HEK293 (cell line): ENCODE results near the gene UBE2F.

Experiments used
- CTCF ChIA-PET: fragments of 350-600 bp; formaldehyde crosslinking; extraction: SDS; loops from one replicate; lab custom pipeline; 2021; ENCODE audit warnings: antibody characterized with exemption; lab: Yijun Ruan, JAX
- POLR2A ChIA-PET: fragments of 300-600 bp; formaldehyde crosslinking; extraction: SDS; loops from one replicate; lab custom pipeline; 2020; ENCODE audit warnings: antibody characterized with exemption, inconsistent platforms; lab: Yijun Ruan, JAX
- H3K27ac ChIP-seq: fragments of 200-500 bp; sonication (Bioruptor generic); 2 replicates; pipeline ENCODE4 v1.5.1; 2014; ENCODE audit warnings: low read depth, low read length, control low read depth, inconsistent platforms; ENCODE audit errors: extremely low read depth
- H3K36me3 ChIP-seq, 2 experiments: fragments of 200-500 bp in 1 of 2; sonication (Bioruptor generic) in 1 of 2; 1 replicate in 1 of 2; 2 replicates in 1 of 2; pipeline ENCODE4 v1.5.1; 2014 to 2017; ENCODE audit warnings: inconsistent platforms in 2 of 2, low read length in 2 of 2; ENCODE audit not compliant: control insufficient read depth in 2 of 2, insufficient read depth in 1 of 2
- H3K4me1 ChIP-seq: fragments of 200-500 bp; sonication (Bioruptor generic); 2 replicates; pipeline ENCODE4 v1.5.1; 2014; ENCODE audit warnings: mild to moderate bottlenecking, low read length, inconsistent platforms; ENCODE audit not compliant: control insufficient read depth, insufficient read depth
- H3K4me3 ChIP-seq: 2 replicates; pipeline ENCODE4 v1.5.1; 2011; ENCODE audit warnings: low read depth, mild to moderate bottlenecking, control low read depth, low read length, moderate library complexity
- H3K9me3 ChIP-seq: fragments of 200-500 bp; sonication (Bioruptor generic); 2 replicates; pipeline ENCODE4 v1.5.1; 2014; ENCODE audit warnings: low read depth, low read length, inconsistent platforms; ENCODE audit not compliant: control insufficient read depth, insufficient read depth
- BCL11A ChIP-seq: fragments of 450-650 bp; formaldehyde crosslinking; IDR thresholded peaks from 2 replicates; pipeline ENCODE4 v1.5.1; 2016; ENCODE audit warnings: low read depth, missing biosample characterization, missing genetic modification characterization
- IKZF3 ChIP-seq: fragments of 450-650 bp; IDR thresholded peaks from 2 replicates; pipeline ENCODE4 v1.5.0; 2018; ENCODE audit warnings: missing biosample characterization, mild to moderate bottlenecking, missing genetic modification characterization, moderate library complexity
- KLF8 ChIP-seq: fragments of 450-650 bp; formaldehyde crosslinking; IDR thresholded peaks from 2 replicates; pipeline ENCODE4 v1.5.1; 2016; ENCODE audit warnings: missing biosample characterization, missing genetic modification characterization
- MEIS1 ChIP-seq: sonication (generic); formaldehyde crosslinking; IDR thresholded peaks from 2 replicates; pipeline ENCODE4 v1.8.1; 2022; ENCODE audit warnings: missing genetic modification reagents, mild to moderate bottlenecking, borderline replicate concordance
- SP2 ChIP-seq: fragments of 450-650 bp; formaldehyde crosslinking; IDR thresholded peaks from 2 replicates; pipeline ENCODE4 v1.5.1; 2016; ENCODE audit warnings: missing biosample characterization, missing genetic modification characterization
- ZBTB21 ChIP-seq: fragments of 450-650 bp; formaldehyde crosslinking; IDR thresholded peaks from 2 replicates; pipeline ENCODE4 v1.5.1; 2017; ENCODE audit warnings: missing biosample characterization, missing genetic modification characterization
- ZFHX2 ChIP-seq: fragments of 450-650 bp; formaldehyde crosslinking; conservative IDR thresholded peaks from 2 replicates; pipeline ENCODE4 v1.5.1; 2016; ENCODE audit warnings: missing biosample characterization, missing genetic modification characterization
- ZFP37 ChIP-seq: fragments of 450-650 bp; formaldehyde crosslinking; IDR thresholded peaks from 2 replicates; pipeline ENCODE4 v1.5.1; 2016; ENCODE audit warnings: missing biosample characterization, missing genetic modification characterization
- ZFP41 ChIP-seq: fragments of 450-650 bp; formaldehyde crosslinking; IDR thresholded peaks from 2 replicates; pipeline ENCODE4 v1.5.1; 2016; ENCODE audit warnings: missing biosample characterization, missing genetic modification characterization, borderline replicate concordance
- ZIC2 ChIP-seq: fragments of 450-650 bp; formaldehyde crosslinking; IDR thresholded peaks from 2 replicates; pipeline ENCODE4 v1.5.1; 2016; ENCODE audit warnings: missing biosample characterization, missing genetic modification characterization
- ZNF19 ChIP-seq: fragments of 450-650 bp; formaldehyde crosslinking; IDR thresholded peaks from 2 replicates; pipeline ENCODE4; 2016; ENCODE audit warnings: missing biosample characterization, missing genetic modification characterization, low read depth
- ZNF23 ChIP-seq: fragments of 450-650 bp; formaldehyde crosslinking; IDR thresholded peaks from 2 replicates; pipeline ENCODE4 v1.5.1; 2016; ENCODE audit warnings: missing biosample characterization, missing genetic modification characterization, borderline replicate concordance
- ZNF24 ChIP-seq: fragments of 450-650 bp; formaldehyde crosslinking; IDR thresholded peaks from 2 replicates; pipeline ENCODE4 v1.5.1; 2016; ENCODE audit warnings: missing biosample characterization, missing genetic modification characterization
- ZNF292 ChIP-seq: fragments of 450-650 bp; formaldehyde crosslinking; IDR thresholded peaks from 2 replicates; pipeline ENCODE4 v1.5.1; 2016; ENCODE audit warnings: low read depth, missing biosample characterization, missing genetic modification characterization, borderline replicate concordance
- ZNF324 ChIP-seq: fragments of 450-650 bp; formaldehyde crosslinking; IDR thresholded peaks from 2 replicates; pipeline ENCODE4 v1.5.1; 2016; ENCODE audit warnings: missing biosample characterization, missing genetic modification characterization
- ZNF426 ChIP-seq: fragments of 450-650 bp; formaldehyde crosslinking; IDR thresholded peaks from 2 replicates; pipeline ENCODE4 v1.5.1; 2017; ENCODE audit warnings: missing biosample characterization, missing genetic modification characterization, mild to moderate bottlenecking, inconsistent platforms, moderate library complexity
- ZNF501 ChIP-seq: fragments of 450-650 bp; formaldehyde crosslinking; IDR thresholded peaks from 2 replicates; pipeline ENCODE4 v1.5.1; 2016; ENCODE audit warnings: missing biosample characterization, missing genetic modification characterization
- ZNF530 ChIP-seq: fragments of 450-650 bp; formaldehyde crosslinking; IDR thresholded peaks from 2 replicates; pipeline ENCODE4 v1.5.1; 2016; ENCODE audit warnings: low read depth, missing biosample characterization, missing genetic modification characterization
- ZNF629 ChIP-seq: fragments of 450-650 bp; formaldehyde crosslinking; IDR thresholded peaks from 2 replicates; pipeline ENCODE4 v1.5.1; 2017; ENCODE audit warnings: missing biosample characterization, missing genetic modification characterization
- ZNF654 ChIP-seq: fragments of 450-650 bp; formaldehyde crosslinking; IDR thresholded peaks from 2 replicates; pipeline ENCODE4 v1.5.1; 2016; ENCODE audit warnings: low read depth, missing biosample characterization, missing genetic modification characterization
- ZNF670 ChIP-seq: fragments of 450-650 bp; formaldehyde crosslinking; IDR thresholded peaks from 2 replicates; pipeline ENCODE4 v1.5.1; 2016; ENCODE audit warnings: missing biosample characterization, missing genetic modification characterization, low read depth
- ZNF776 ChIP-seq: fragments of 450-650 bp; formaldehyde crosslinking; IDR thresholded peaks from 2 replicates; pipeline ENCODE4 v1.5.0; 2017; ENCODE audit warnings: missing biosample characterization, missing genetic modification characterization, borderline replicate concordance
- ZNF785 ChIP-seq: fragments of 450-650 bp; formaldehyde crosslinking; IDR thresholded peaks from 2 replicates; pipeline ENCODE4 v1.5.1; 2016; ENCODE audit warnings: missing biosample characterization, missing genetic modification characterization
- ZNF830 ChIP-seq: fragments of 450-650 bp; IDR thresholded peaks from 2 replicates; pipeline ENCODE4 v1.5.0; 2018; ENCODE audit warnings: missing biosample characterization, missing genetic modification characterization, low read depth, mild to moderate bottlenecking, moderate library complexity
- ZSCAN23 ChIP-seq: fragments of 450-650 bp; formaldehyde crosslinking; IDR thresholded peaks from 2 replicates; pipeline ENCODE4 v1.5.1; 2016; ENCODE audit warnings: missing biosample characterization, missing genetic modification characterization
- TF ChIP-seq, protein P1 (sequence below): fragments of 450-650 bp; formaldehyde crosslinking; conservative IDR thresholded peaks from 2 replicates; pipeline ENCODE4 v1.5.1; 2016; ENCODE audit warnings: low read depth, missing biosample characterization, missing genetic modification characterization
- TF ChIP-seq, protein P2 (sequence below): fragments of 450-650 bp; formaldehyde crosslinking; IDR thresholded peaks from 2 replicates; pipeline ENCODE4 v1.5.1; 2016; ENCODE audit warnings: missing biosample characterization, missing genetic modification characterization
- TF ChIP-seq, protein P3 (sequence below): fragments of 450-650 bp; formaldehyde crosslinking; IDR thresholded peaks from 2 replicates; pipeline ENCODE4 v1.5.1; 2016; ENCODE audit warnings: missing biosample characterization, missing genetic modification characterization
- TF ChIP-seq, protein P4 (sequence below): fragments of 450-650 bp; formaldehyde crosslinking; IDR thresholded peaks from 2 replicates; pipeline ENCODE4 v1.5.1; 2016; ENCODE audit warnings: missing biosample characterization, missing genetic modification characterization

The UBE2F gene

DNA sequence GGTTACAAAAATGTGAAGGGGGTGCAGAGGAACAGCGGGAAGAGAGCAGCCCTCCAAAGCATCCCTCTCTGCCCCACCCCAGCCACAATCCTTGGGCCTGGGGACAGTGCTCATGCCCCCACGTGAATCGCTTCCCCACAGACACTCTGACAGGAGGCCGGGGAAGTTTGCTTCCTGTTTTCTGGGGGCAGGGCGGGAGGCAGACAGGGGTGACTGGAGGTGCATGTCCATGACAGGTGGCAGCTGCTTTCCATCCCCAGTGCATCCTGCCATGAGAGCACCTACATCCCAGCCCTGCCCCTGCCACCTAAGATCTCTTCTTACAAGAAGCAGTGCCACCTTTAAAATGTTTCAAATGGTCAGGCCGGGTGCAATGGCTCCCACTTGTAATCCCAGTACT lies 47.2 kb upstream of the UBE2F start:
- Histone ChIP-seq H3K9me3 (no peaks in the 10 kb centered on the region), H3K4me3 (no peak overlapping the region), H3K36me3 (no peaks in the 10 kb centered on the region), H3K27ac (no peak overlapping the region), H3K4me1 (no peaks in the 10 kb centered on the region)
- ChIA-PET CTCF (interaction anchor here (0.6 kb wide), 1 partner anchor 13 kb away, joined by 4 read pairs; no protein-coding TSS in a partner anchor), POLR2A (no interaction called here)
- TF ChIP-seq ZIC2 (tag by site-specific recombination) (no peak), ZNF24 (tag by site-specific recombination) (no peak), ZFHX2 (no peak), ZFP41 (tag by site-specific recombination) (no peak), ZNF23 (no peak), ZNF292 (no peak), ZFP37 (tag by site-specific recombination) (no peak), ZNF629 (tag by site-specific recombination) (no peak), IKZF3 (no peak), ZNF776 (tag by site-specific recombination) (no peak), KLF8 (tag by site-specific recombination) (no peak), MEIS1 (no peak), SP2 (tag by site-specific recombination) (no peak), ZNF670 (no peak), ZNF530 (tag by site-specific recombination) (no peak), ZNF830 (tag by site-specific recombination) (no peak), ZSCAN23 (tag by site-specific recombination) (no peak)
- TF ChIP-seq, protein P1, sequence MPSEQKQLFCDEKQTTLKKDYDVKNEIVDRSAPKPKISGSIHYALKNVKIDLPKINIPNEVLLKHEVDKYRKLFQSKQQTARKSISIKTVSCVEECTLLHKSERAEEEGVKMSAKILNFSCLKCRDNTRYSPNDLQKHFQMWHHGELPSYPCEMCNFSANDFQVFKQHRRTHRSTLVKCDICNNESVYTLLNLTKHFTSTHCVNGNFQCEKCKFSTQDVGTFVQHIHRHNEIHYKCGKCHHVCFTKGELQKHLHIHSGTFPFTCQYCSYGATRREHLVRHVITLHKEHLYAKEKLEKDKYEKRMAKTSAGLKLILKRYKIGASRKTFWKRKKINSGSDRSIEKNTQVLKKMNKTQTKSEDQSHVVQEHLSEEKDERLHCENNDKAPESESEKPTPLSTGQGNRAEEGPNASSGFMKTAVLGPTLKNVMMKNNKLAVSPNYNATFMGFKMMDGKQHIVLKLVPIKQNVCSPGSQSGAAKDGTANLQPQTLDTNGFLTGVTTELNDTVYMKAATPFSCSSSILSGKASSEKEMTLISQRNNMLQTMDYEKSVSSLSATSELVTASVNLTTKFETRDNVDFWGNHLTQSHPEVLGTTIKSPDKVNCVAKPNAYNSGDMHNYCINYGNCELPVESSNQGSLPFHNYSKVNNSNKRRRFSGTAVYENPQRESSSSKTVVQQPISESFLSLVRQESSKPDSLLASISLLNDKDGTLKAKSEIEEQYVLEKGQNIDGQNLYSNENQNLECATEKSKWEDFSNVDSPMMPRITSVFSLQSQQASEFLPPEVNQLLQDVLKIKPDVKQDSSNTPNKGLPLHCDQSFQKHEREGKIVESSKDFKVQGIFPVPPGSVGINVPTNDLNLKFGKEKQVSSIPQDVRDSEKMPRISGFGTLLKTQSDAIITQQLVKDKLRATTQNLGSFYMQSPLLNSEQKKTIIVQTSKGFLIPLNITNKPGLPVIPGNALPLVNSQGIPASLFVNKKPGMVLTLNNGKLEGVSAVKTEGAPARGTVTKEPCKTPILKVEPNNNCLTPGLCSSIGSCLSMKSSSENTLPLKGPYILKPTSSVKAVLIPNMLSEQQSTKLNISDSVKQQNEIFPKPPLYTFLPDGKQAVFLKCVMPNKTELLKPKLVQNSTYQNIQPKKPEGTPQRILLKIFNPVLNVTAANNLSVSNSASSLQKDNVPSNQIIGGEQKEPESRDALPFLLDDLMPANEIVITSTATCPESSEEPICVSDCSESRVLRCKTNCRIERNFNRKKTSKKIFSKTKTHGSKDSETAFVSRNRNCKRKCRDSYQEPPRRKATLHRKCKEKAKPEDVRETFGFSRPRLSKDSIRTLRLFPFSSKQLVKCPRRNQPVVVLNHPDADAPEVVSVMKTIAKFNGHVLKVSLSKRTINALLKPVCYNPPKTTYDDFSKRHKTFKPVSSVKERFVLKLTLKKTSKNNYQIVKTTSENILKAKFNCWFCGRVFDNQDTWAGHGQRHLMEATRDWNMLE (tag by site-specific recombination) = no peak
- TF ChIP-seq, protein P2, sequence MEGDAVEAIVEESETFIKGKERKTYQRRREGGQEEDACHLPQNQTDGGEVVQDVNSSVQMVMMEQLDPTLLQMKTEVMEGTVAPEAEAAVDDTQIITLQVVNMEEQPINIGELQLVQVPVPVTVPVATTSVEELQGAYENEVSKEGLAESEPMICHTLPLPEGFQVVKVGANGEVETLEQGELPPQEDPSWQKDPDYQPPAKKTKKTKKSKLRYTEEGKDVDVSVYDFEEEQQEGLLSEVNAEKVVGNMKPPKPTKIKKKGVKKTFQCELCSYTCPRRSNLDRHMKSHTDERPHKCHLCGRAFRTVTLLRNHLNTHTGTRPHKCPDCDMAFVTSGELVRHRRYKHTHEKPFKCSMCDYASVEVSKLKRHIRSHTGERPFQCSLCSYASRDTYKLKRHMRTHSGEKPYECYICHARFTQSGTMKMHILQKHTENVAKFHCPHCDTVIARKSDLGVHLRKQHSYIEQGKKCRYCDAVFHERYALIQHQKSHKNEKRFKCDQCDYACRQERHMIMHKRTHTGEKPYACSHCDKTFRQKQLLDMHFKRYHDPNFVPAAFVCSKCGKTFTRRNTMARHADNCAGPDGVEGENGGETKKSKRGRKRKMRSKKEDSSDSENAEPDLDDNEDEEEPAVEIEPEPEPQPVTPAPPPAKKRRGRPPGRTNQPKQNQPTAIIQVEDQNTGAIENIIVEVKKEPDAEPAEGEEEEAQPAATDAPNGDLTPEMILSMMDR (tag by site-specific recombination) = no peak
- TF ChIP-seq, all 188 proteins: peak for 0

DNA sequence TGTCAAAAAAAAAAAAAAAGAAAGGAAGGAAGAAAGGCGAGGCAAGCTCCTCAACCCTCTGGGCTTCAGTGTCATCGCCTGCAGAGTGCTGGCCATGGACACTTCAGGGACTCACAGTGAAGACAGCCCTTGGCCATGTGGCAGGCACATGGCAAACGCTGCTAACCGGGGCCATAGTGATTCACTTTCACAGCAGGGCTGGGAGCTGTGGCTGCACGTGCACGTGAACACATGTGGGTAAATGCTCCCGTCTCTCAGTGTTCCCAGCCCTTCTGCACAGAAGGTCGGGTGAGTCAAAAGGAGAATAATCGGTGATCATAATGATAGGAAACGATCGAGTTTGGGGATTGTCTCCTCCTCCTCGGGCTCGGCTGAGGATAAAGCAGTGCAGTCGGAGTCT lies 46.1 kb upstream of the UBE2F start:
- H3K4me3 ChIP-seq = no peak overlapping the region
- no peak overlapping the region for H3K27ac ChIP-seq
- no peaks in the 10 kb centered on the region for H3K9me3 ChIP-seq
- no peaks in the 10 kb centered on the region for H3K4me1 ChIP-seq
- ChIA-PET CTCF (no interaction called here), POLR2A (no interaction called here)
- no peaks in the 10 kb centered on the region for H3K36me3 ChIP-seq
- TF ChIP-seq ZNF654 (tag by site-specific recombination) = no peak
- TF ChIP-seq, protein P3, sequence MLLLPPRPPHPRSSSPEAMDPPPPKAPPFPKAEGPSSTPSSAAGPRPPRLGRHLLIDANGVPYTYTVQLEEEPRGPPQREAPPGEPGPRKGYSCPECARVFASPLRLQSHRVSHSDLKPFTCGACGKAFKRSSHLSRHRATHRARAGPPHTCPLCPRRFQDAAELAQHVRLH (tag by site-specific recombination) = no peak
- no peak for TF ChIP-seq ZNF785 (tag by site-specific recombination)
- TF ChIP-seq ZFHX2 = no peak
- TF ChIP-seq ZNF19 (tag by site-specific recombination) = no peak
- TF ChIP-seq ZBTB21 = no peak
- TF ChIP-seq BCL11A = no peak
- TF ChIP-seq ZSCAN23 (tag by site-specific recombination) = no peak
- no peak for TF ChIP-seq ZNF426 (tag by site-specific recombination)
- TF ChIP-seq ZNF501 (tag by site-specific recombination) = no peak
- TF ChIP-seq, protein P4, sequence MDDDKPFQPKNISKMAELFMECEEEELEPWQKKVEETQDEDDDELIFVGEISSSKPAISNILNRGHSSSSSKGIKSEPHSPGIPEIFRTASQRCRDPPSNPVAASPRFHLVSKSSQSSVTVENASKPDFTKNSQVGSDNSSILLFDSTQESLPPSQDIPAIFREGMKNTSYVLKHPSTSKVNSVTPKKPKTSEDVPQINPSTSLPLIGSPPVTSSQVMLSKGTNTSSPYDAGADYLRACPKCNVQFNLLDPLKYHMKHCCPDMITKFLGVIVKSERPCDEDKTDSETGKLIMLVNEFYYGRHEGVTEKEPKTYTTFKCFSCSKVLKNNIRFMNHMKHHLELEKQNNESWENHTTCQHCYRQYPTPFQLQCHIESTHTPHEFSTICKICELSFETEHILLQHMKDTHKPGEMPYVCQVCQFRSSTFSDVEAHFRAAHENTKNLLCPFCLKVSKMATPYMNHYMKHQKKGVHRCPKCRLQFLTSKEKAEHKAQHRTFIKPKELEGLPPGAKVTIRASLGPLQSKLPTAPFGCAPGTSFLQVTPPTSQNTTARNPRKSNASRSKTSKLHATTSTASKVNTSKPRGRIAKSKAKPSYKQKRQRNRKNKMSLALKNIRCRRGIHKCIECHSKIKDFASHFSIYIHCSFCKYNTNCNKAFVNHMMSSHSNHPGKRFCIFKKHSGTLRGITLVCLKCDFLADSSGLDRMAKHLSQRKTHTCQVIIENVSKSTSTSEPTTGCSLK = no peak
- TF ChIP-seq ZNF324 (tag by site-specific recombination) = no peak
